ENCODE data around the gene CLEC4C.

- TF ChIP-seq, protein P1, sequence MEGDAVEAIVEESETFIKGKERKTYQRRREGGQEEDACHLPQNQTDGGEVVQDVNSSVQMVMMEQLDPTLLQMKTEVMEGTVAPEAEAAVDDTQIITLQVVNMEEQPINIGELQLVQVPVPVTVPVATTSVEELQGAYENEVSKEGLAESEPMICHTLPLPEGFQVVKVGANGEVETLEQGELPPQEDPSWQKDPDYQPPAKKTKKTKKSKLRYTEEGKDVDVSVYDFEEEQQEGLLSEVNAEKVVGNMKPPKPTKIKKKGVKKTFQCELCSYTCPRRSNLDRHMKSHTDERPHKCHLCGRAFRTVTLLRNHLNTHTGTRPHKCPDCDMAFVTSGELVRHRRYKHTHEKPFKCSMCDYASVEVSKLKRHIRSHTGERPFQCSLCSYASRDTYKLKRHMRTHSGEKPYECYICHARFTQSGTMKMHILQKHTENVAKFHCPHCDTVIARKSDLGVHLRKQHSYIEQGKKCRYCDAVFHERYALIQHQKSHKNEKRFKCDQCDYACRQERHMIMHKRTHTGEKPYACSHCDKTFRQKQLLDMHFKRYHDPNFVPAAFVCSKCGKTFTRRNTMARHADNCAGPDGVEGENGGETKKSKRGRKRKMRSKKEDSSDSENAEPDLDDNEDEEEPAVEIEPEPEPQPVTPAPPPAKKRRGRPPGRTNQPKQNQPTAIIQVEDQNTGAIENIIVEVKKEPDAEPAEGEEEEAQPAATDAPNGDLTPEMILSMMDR (IDR thresholded peaks at IDR 0.05) = no peak
- TF ChIP-seq POLR2A (IDR thresholded peaks at IDR 0.05) (no peak), POLR2AphosphoS5 (IDR thresholded peaks at IDR 0.05; ENCODE audit: insufficient read depth in 1 of 2, low read depth in 1 of 2) (no peak)
These were observed 41.1 kb upstream of the CLEC4C start for GRCh38 chr12:7788294-7788660.

All from vagina (tissue), 2 donors.